ENCODE measurements around the gene GPBP1L1. TPM values are rescaled to one million over a fixed set of nuclear protein-coding genes. Genes with fewer than 3 reads are reported as not detected.

GPBP1L1 gene
- total RNA-seq, 1 experiment from 2014 or later = 116 TPM

DNA sequence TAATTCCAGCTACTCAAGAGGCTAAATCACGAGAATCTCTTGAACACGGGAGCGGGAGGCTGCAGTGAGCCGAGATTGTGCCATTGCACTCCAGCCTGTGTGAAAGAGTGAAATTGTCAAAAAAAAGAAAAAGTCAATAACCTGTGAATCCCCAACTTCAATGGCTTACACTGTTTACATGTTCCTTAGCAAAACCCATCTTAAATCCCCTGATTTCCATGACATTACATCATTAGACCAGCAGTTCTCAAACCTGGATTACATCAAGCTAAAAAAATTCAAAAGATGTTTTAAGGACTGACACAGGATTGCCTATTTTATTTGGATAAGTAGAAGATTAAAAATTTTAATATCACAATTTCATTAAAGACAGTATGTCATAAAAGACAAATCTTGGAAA, 12.4 kb downstream of the GPBP1L1 start:
- no peaks in the 10 kb centered on the region for H3K9me3 Mint-ChIP-seq (ENCODE audit: unreplicated experiment)
- no peak overlapping the region for H3K27ac Mint-ChIP-seq (ENCODE audit: low read depth, unreplicated experiment)
- TF ChIP-seq, protein P1, sequence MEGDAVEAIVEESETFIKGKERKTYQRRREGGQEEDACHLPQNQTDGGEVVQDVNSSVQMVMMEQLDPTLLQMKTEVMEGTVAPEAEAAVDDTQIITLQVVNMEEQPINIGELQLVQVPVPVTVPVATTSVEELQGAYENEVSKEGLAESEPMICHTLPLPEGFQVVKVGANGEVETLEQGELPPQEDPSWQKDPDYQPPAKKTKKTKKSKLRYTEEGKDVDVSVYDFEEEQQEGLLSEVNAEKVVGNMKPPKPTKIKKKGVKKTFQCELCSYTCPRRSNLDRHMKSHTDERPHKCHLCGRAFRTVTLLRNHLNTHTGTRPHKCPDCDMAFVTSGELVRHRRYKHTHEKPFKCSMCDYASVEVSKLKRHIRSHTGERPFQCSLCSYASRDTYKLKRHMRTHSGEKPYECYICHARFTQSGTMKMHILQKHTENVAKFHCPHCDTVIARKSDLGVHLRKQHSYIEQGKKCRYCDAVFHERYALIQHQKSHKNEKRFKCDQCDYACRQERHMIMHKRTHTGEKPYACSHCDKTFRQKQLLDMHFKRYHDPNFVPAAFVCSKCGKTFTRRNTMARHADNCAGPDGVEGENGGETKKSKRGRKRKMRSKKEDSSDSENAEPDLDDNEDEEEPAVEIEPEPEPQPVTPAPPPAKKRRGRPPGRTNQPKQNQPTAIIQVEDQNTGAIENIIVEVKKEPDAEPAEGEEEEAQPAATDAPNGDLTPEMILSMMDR (IDR thresholded peaks at IDR 0.05; ENCODE audit: unreplicated experiment) = no peak
- H3K27me3 Mint-ChIP-seq (ENCODE audit: insufficient read depth, unreplicated experiment) = no peaks in the 10 kb centered on the region
- peaks cover 20% of the 10 kb centered on the region for H3K36me3 Mint-ChIP-seq (ENCODE audit: insufficient read depth, unreplicated experiment)
- no TSS peak for BruUV-seq (replicated peaks)
- intact Hi-C loops (cut with micrococcal nuclease) = no loop called here
- no peak for DNase-seq (ENCODE audit: unreplicated experiment)
- ChIA-PET CTCF (interaction anchor here (0.5 to 0.6 kb wide), 2 partner anchors 14 to 807 kb away, joined by 3 to 4 read pairs; no protein-coding TSS in a partner anchor), POLR2A (interaction anchor here (0.7 to 5.9 kb wide), 2 partner anchors 13 to 19 kb away, joined by 3 to 32 read pairs; partner anchors contain the start of gene GPBP1L1)
- H3K4me1 Mint-ChIP-seq (ENCODE audit: insufficient read depth, unreplicated experiment) = peaks cover 33% of the 10 kb centered on the region
- H3K4me3 Mint-ChIP-seq (ENCODE audit: unreplicated experiment) = no peak overlapping the region

DNA sequence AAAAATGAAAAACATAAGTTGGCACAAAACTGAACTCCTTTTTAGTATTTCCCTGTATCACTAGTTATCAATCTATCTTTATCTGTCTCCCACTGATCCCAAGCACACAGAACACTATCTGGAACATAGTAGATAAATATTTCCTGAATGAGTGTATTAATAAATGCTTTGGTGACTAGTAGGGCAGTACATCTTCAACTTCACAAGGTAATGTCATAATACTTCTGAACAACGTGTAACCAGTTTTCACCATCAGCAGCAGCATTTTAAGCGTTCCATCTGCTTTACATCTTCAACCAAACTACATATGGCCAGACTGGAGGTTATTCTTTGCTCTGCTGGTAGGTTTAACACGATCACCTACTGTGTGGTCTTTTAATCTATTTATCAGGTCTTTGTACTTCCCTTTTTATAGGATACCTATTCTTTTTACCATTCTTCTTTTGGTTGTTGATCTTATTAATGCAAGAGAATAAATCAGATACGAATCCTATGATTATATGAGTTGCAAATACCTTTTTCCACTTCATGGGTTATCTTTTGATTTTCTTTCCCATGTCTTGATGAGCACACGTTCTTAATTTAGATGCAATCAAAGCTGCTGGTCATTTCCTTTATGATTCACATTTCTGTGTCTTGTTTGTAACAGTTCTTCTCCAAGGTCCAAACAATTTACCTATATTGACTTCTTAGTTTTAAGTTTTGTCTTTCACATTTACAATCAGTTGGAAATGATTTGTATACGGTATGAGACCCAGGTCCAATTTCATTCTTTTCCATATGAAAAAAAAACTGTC, 16.3 kb downstream of the GPBP1L1 start:
- H3K27ac Mint-ChIP-seq (ENCODE audit: low read depth, unreplicated experiment) = no peak overlapping the region
- ChIA-PET CTCF (interaction anchor here (0.7 kb wide), 1 partner anchor 14 kb away, joined by 4 read pairs; no protein-coding TSS in a partner anchor), POLR2A (interaction anchor here (1.2 to 4.0 kb wide), 3 partner anchors 14 to 17 kb away, joined by 3 to 11 read pairs (median 5); partner anchors contain the start of gene GPBP1L1)
- no peaks in the 10 kb centered on the region for H3K9me3 Mint-ChIP-seq (ENCODE audit: unreplicated experiment)
- H3K27me3 Mint-ChIP-seq (ENCODE audit: insufficient read depth, unreplicated experiment) = no peaks in the 10 kb centered on the region
- intact Hi-C loops (cut with micrococcal nuclease) = no loop called here
- peaks cover 20% of the 10 kb centered on the region for H3K36me3 Mint-ChIP-seq (ENCODE audit: insufficient read depth, unreplicated experiment)
- DNase-seq (ENCODE audit: unreplicated experiment) = no peak
- TF ChIP-seq, protein P1 (IDR thresholded peaks at IDR 0.05; ENCODE audit: unreplicated experiment) = no peak
- BruUV-seq (replicated peaks) = no TSS peak
- no peak overlapping the region for H3K4me3 Mint-ChIP-seq (ENCODE audit: unreplicated experiment)
- H3K4me1 Mint-ChIP-seq (ENCODE audit: insufficient read depth, unreplicated experiment) = peaks cover 30% of the 10 kb centered on the region

- no peak for DNase-seq (ENCODE audit: unreplicated experiment)
- ChIA-PET POLR2A (interaction anchor here (0.7 to 1.3 kb wide), 5 partner anchors 9 to 334 kb away, joined by 3 read pairs; partner anchors contain the start of gene TMEM69), CTCF (interaction anchor here (0.7 kb wide), 2 partner anchors 14 to 50 kb away, joined by 3 to 4 read pairs; no protein-coding TSS in a partner anchor)
- TF ChIP-seq, protein P1 (IDR thresholded peaks at IDR 0.05; ENCODE audit: unreplicated experiment) = no peak
- Mint-ChIP-seq H3K4me1 (ENCODE audit: insufficient read depth, unreplicated experiment) (peaks cover 23% of the 10 kb centered on the region), H3K36me3 (ENCODE audit: insufficient read depth, unreplicated experiment) (peaks cover 20% of the 10 kb centered on the region), H3K9me3 (ENCODE audit: unreplicated experiment) (no peaks in the 10 kb centered on the region), H3K27ac (ENCODE audit: low read depth, unreplicated experiment) (no peak overlapping the region), H3K27me3 (ENCODE audit: insufficient read depth, unreplicated experiment) (no peaks in the 10 kb centered on the region), H3K4me3 (ENCODE audit: unreplicated experiment) (no peak overlapping the region)
- BruUV-seq (replicated peaks) = no TSS peak
- intact Hi-C loops (cut with micrococcal nuclease) = no loop called here
Measured at GRCh38 chr1:45669379-45669778, 17.0 kb downstream of the GPBP1L1 start.

DNA sequence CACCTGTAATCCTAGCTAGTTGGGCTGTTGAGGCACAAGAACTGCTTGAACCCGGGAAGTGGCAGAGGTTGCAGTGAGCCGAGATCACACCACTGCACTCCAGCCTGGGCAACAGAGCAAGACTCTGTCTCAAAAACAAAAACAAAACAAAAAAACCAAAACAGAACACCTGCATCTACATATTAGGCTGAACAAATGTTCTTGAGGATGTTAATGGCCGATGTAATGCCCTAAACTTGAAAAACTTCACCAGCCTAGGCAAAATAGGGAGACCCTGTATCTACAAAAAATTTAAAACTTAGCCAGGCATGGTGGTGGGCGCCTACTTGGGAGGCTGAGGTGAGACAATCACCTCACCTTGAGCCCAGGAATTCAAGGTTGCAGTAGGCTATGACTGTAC, 17.8 kb downstream of the GPBP1L1 start:
- no peaks in the 10 kb centered on the region for H3K9me3 Mint-ChIP-seq (ENCODE audit: unreplicated experiment)
- CTCF ChIA-PET = no interaction called here
- H3K4me1 Mint-ChIP-seq (ENCODE audit: insufficient read depth, unreplicated experiment) = peaks cover 23% of the 10 kb centered on the region
- TF ChIP-seq, protein P1 (IDR thresholded peaks at IDR 0.05; ENCODE audit: unreplicated experiment) = no peak
- POLR2A ChIA-PET = interaction anchor here (0.6 to 1.3 kb wide), 2 partner anchors 20 to 464 kb away, joined by 3 to 4 read pairs; partner anchors contain the start of gene TMEM69
- BruUV-seq (replicated peaks) = no TSS peak
- H3K36me3 Mint-ChIP-seq (ENCODE audit: insufficient read depth, unreplicated experiment) = peaks cover 22% of the 10 kb centered on the region
- no peak for DNase-seq (ENCODE audit: unreplicated experiment)
- H3K27ac Mint-ChIP-seq (ENCODE audit: low read depth, unreplicated experiment) = no peak overlapping the region
- intact Hi-C loops (cut with micrococcal nuclease) = no loop called here
- no peaks in the 10 kb centered on the region for H3K27me3 Mint-ChIP-seq (ENCODE audit: insufficient read depth, unreplicated experiment)
- H3K4me3 Mint-ChIP-seq (ENCODE audit: unreplicated experiment) = no peak overlapping the region
